GM19025 (cell line): ENCODE measurements around the gene NEK9.
"Not testable (repeated sequence)": the region's sequence is repeated elsewhere in the genome, so short reads cannot be mapped to it uniquely, and the experiment has no call there.

Experiments
- ATAC-seq: cut with Tn5 transposase; IDR thresholded peaks from one replicate; pipeline ENCODE4 v1.9.1; 2021; ENCODE audit warnings: mild to moderate bottlenecking, low read depth, moderate library complexity; ENCODE audit not compliant: unreplicated experiment

Gene NEK9

GRCh38 chr14:75147423-75148071, 20.7 kb upstream of the NEK9 start:
- ATAC-seq = no peak

GRCh38 chr14:75144944-75145343, 18.1 kb upstream of the NEK9 start:
- no peak for ATAC-seq

GRCh38 chr14:75143761-75144527, 17.1 kb upstream of the NEK9 start:
- no peak for ATAC-seq

GRCh38 chr14:75142494-75142893, 15.6 kb upstream of the NEK9 start:
- no peak for ATAC-seq

- ATAC-seq = no peak
Measured at GRCh38 chr14:75141967-75142366, 15.1 kb upstream of the NEK9 start.

- ATAC-seq = no peak
Measured at GRCh38 chr14:75141062-75141461, 14.2 kb upstream of the NEK9 start.

- ATAC-seq = no peak
Measured at GRCh38 chr14:75140620-75141019, 13.8 kb upstream of the NEK9 start.

- ATAC-seq = no peak
Measured at GRCh38 chr14:75139185-75139584, 12.3 kb upstream of the NEK9 start.

GRCh38 chr14:75138492-75138891, 11.6 kb upstream of the NEK9 start:
- no peak for ATAC-seq

- ATAC-seq = no peak
Measured at GRCh38 chr14:75134644-75135043, 7.8 kb upstream of the NEK9 start.

- no peak for ATAC-seq
Measured at GRCh38 chr14:75133597-75133996, 6.7 kb upstream of the NEK9 start.

GRCh38 chr14:75132382-75133086, 5.7 kb upstream of the NEK9 start:
- ATAC-seq = no peak

- ATAC-seq = no peak
Measured at GRCh38 chr14:75128596-75128990, 1.7 kb upstream of the NEK9 start.

- no peak for ATAC-seq
Measured at GRCh38 chr14:75127903-75128595, 1.2 kb upstream of the NEK9 start.

- ATAC-seq = not testable (repeated sequence)
Measured at GRCh38 chr14:75127474-75127820, 599 bp upstream of the NEK9 start.

GRCh38 chr14:75126121-75126544, 715 bp downstream of the NEK9 start:
- no peak for ATAC-seq

GRCh38 chr14:75125617-75126016, 1.2 kb downstream of the NEK9 start:
- no peak for ATAC-seq

GRCh38 chr14:75123991-75124390, 2.9 kb downstream of the NEK9 start:
- ATAC-seq = no peak

GRCh38 chr14:75121552-75121951, 5.3 kb downstream of the NEK9 start:
- ATAC-seq = no peak

GRCh38 chr14:75120541-75121291, 6.1 kb downstream of the NEK9 start:
- ATAC-seq = no peak
